Aorta (tissue), 5 donors: Measurements from ENCODE around the gene ZNF681. TPM values are rescaled to one million over a fixed set of nuclear protein-coding genes. Genes with fewer than 3 reads are reported as not detected.
A peak's percentile ranks its signal among the peaks of the same experiment; 100 is the strongest.

Source experiments
- ATAC-seq: fragments of 200-7000 bp; cut with Tn5 transposase; one replicate; pipeline ENCODE4 v1.9.1; 2022; ENCODE audit warnings: moderate library complexity; ENCODE audit not compliant: low FRiP score
- DNase-seq, 2 donors: peaks; one replicate each; pipeline ENCODE4 v3.0.0-alpha.2; 2020
- H3K27ac ChIP-seq, 2 donors: one replicate each; pipeline ENCODE4 v1.5.1; 2013; ENCODE audit warnings: low read length in 2 of 2, mild to moderate bottlenecking in 2 of 2, moderate library complexity in 2 of 2, control low read depth in 1 of 2, inconsistent platforms in 1 of 2, low read depth in 1 of 2
- H3K27me3 ChIP-seq, 2 donors: one replicate each; pipeline ENCODE4 v1.6.1; 2013; ENCODE audit warnings: control low read depth in 1 of 2, low read length in 1 of 2, mild to moderate bottlenecking in 1 of 2, moderate library complexity in 1 of 2; ENCODE audit not compliant: insufficient read depth in 2 of 2, control insufficient read depth in 1 of 2
- H3K36me3 ChIP-seq, 2 donors: one replicate each; pipeline ENCODE4 v1.6.1; 2013; ENCODE audit warnings: control low read depth in 1 of 2, low read length in 1 of 2, mild to moderate bottlenecking in 1 of 2; ENCODE audit not compliant: insufficient read depth in 2 of 2, control insufficient read depth in 1 of 2
- H3K4me1 ChIP-seq, 2 donors: one replicate each; pipeline ENCODE4 v1.6.1; 2013; ENCODE audit warnings: low read length in 2 of 2, control low read depth in 1 of 2, mild to moderate bottlenecking in 1 of 2, moderate library complexity in 1 of 2; ENCODE audit not compliant: insufficient read depth in 2 of 2, control insufficient read depth in 1 of 2
- H3K4me3 ChIP-seq, 2 donors: one replicate each; pipeline ENCODE4 v1.5.1; 2013; ENCODE audit warnings: low read length in 2 of 2, control low read depth in 1 of 2, mild to moderate bottlenecking in 1 of 2
- H3K9me3 ChIP-seq: one replicate; pipeline ENCODE4 v1.6.1; 2013; ENCODE audit warnings: mild to moderate bottlenecking, low read length; ENCODE audit not compliant: control insufficient read depth
- WGBS, 2 donors: extraction: QIAGEN DNeasy Blood & Tissue Kit; methylation state at CpG; one replicate each; pipeline ENCODE4 v1.1.7; 2013; 5-methylcytosine and 5-hydroxymethylcytosine counted together
- intact Hi-C, 2 donors: fragments of 100-400 bp; cut with DNase I; formaldehyde crosslinking; loops; one replicate each; pipeline versions ENCODE4 v1.14.2 to v1.15.0; 2022
- long read RNA-seq, 2 donors: library from polyadenylated mRNA; unstranded; transcript quantifications; one replicate each; pipeline ENCODE4 v2.0.0, GENCODE V29; 2020 to 2021
- polyA plus RNA-seq, 2 donors: library from polyadenylated mRNA; stranded (reverse); fragments of 200-250 nt; gene quantifications; one replicate each; pipeline ENCODE4 v1.2.3, GENCODE V29; 2013
- total RNA-seq, 2 donors: library from RNA; stranded (reverse); fragmentation: NEBNext Ultra II Directional; extraction: Animal tissue kit (Norgen Biotek cat#: 25700); gene quantifications; one replicate each; pipeline ENCODE4 v1.2.1, GENCODE V29; 2021
- donor health status: healthy with polysubstance abuse.
- donor health status: Bipolar disorder and iron deficiency.
- donor health status: DM: no; HTN: no; CAD: no.
- donor health status: DM: no; HTN: no; CAD: no.
- donor health status: DM: yes; HTN: yes; CAD: no.

The ZNF681 gene
- total RNA-seq: 1 to 10 TPM in 1 of 2 donors, under 1 TPM in 1; 0.91 to 3.0 TPM
- under 1 TPM in 1 of 2 donors, not detected in 1; 0.31 TPM for polyA plus RNA-seq
- long read RNA-seq, donor 1, partial matches to known transcripts: 0 of 1 reads
- long read RNA-seq, donor 1, other reads (novel, unspliced or antisense): 1 of 1 reads
- long read RNA-seq, donor 2, partial matches to known transcripts: 0 of 1 reads
- long read RNA-seq, donor 2, other reads (novel, unspliced or antisense): 1 of 1 reads

DNA sequence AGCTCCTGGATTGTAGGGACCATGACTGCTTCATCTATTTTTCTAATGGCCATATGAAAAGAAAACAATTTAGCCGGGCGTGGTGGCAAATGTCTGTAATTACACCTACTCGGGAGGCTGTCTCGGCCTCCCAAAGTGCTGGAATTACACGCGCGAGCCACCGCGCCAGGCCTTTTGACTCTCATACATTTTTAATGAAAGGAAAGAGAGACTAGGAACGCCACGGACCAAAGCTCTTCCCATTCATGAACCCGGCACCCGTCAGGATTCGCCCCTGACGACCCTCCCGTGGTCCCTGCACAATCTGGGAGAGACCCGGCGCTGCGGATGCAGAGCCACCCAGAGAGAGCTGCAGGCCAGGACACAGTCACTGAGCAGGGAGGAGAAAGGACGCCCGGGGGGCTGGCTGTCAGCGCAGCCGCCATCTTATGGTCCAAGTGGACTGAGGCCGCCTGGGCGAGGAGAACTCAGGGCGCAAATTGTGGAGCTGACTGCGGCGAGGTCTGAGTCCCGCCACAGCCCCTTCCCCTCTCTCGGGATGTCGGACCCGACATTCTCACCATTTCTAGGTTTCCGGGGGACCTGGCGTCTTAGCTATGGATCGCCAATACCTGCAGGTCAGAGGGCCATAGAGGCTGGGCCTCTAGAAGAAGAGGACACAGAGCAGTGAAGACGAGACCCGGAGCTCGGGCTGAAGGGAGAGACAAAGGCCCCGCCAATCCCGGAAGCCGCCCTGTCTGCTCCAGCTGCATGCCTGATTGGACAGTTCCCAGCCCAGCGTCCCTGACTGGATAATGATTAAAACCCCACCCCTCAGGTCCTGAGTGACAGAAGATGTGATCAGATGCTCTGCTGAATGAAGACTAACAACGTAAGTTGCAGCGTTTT, at the start of gene ZNF681:
Gene ZNF681, minus strand, starts transcription at position 705 of the 888 bp plus-strand sequence. Its CDS starts 142 bp downstream, at position 563.
- Histone ChIP-seq H3K4me3 (peak within 1 kb of the TSS; percentile 64 to 80), H3K27me3 (no peaks in the 10 kb centered on the region), H3K4me1 (no peaks in the 10 kb centered on the region), H3K36me3 (no peaks in the 10 kb centered on the region), H3K9me3 (no peaks in the 10 kb centered on the region), H3K27ac (peak within 1 kb of the TSS in 1 of 2 donors; percentile 55)
- ATAC-seq (peak; percentile 93), DNase-seq (peak; percentile 93 to 95)
- 0 to 3% methylated on average over 44 of the region's 44 CpGs for WGBS, 2 donors
- intact Hi-C loops: loop anchor here (2.0 to 10.0 kb wide), 3 partner anchors 72 to 484 kb away; partner anchors contain the start of gene ZNF675 (in 1 of the 2)

DNA sequence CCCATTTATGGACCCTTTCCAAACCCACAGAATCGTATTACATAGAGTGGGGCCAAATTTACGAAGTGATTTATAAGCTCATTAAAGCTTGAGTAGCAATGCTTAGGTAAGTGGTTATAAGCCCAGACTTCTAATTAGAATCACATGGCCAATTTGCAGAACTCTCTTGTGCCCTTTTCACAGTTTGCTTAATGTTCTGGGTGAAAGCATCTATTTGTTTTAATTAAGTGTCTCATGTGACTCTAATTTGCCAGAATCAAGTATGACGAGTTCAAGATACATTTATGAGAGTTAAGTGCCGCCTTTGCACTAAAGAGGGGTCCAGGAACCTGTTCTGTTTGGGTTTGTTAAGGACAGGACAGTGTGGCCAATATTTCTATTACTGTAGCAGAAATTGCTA, 46.0 kb upstream of the ZNF681 start:
- no peak overlapping the region for H3K27ac ChIP-seq
- no peaks in the 10 kb centered on the region for H3K27me3 ChIP-seq
- no peaks in the 10 kb centered on the region for H3K36me3 ChIP-seq
- ATAC-seq (no peak), DNase-seq (no peak)
- intact Hi-C loops: no loop called here
- H3K4me3 ChIP-seq: no peak overlapping the region
- no peaks in the 10 kb centered on the region for H3K9me3 ChIP-seq
- 79% methylated on average over 4 of the region's 4 CpGs for WGBS, 2 donors
- no peaks in the 10 kb centered on the region for H3K4me1 ChIP-seq

- Histone ChIP-seq H3K27me3 (no peaks in the 10 kb centered on the region), H3K27ac (no peak overlapping the region), H3K4me1 (no peaks in the 10 kb centered on the region), H3K36me3 (no peaks in the 10 kb centered on the region), H3K4me3 (no peak overlapping the region), H3K9me3 (no peaks in the 10 kb centered on the region)
- intact Hi-C loops: no loop called here
- no peak for DNase-seq
- ATAC-seq: no peak
Observed at GRCh38 chr19:23802290-23802689, 43.6 kb upstream of the ZNF681 start.

GRCh38 chr19:23801803-23802202, 43.1 kb upstream of the ZNF681 start:
- DNase-seq (no peak), ATAC-seq (no peak)
- intact Hi-C loops: no loop called here
- Histone ChIP-seq H3K4me3 (no peak overlapping the region), H3K36me3 (no peaks in the 10 kb centered on the region), H3K27ac (no peak overlapping the region), H3K27me3 (no peaks in the 10 kb centered on the region), H3K9me3 (no peaks in the 10 kb centered on the region), H3K4me1 (no peaks in the 10 kb centered on the region)
- WGBS, 2 donors: 86 to 92% methylated on average over 1 of the region's 1 CpG

GRCh38 chr19:23800868-23801267, 42.2 kb upstream of the ZNF681 start:
- intact Hi-C loops: no loop called here
- no peaks in the 10 kb centered on the region for H3K36me3 ChIP-seq
- ATAC-seq: no peak

GRCh38 chr19:23800271-23800670, 41.6 kb upstream of the ZNF681 start:
- ATAC-seq: no peak

More at GRCh38 chr19:23800868-23801267, 42.2 kb upstream of the ZNF681 start:
- peaks cover under 1% of the 10 kb centered on the region for H3K9me3 ChIP-seq
- H3K27me3 ChIP-seq: no peaks in the 10 kb centered on the region
- no peak overlapping the region for H3K4me3 ChIP-seq
- no peak for DNase-seq
- no peaks in the 10 kb centered on the region for H3K4me1 ChIP-seq
- H3K27ac ChIP-seq: no peak overlapping the region

GRCh38 chr19:23799321-23799720, 40.6 kb upstream of the ZNF681 start:
- H3K9me3 ChIP-seq: peaks cover 1% of the 10 kb centered on the region
- no peaks in the 10 kb centered on the region for H3K36me3 ChIP-seq
- ATAC-seq (no peak), DNase-seq (no peak)
- intact Hi-C loops: no loop called here
- no peak overlapping the region for H3K4me3 ChIP-seq
- 30 to 36% methylated on average over 3 of the region's 5 CpGs for WGBS, 2 donors
- H3K4me1 ChIP-seq: no peaks in the 10 kb centered on the region
- H3K27ac ChIP-seq: no peak overlapping the region
- H3K27me3 ChIP-seq: no peaks in the 10 kb centered on the region

More at GRCh38 chr19:23800271-23800670, 41.6 kb upstream of the ZNF681 start:
- no peak for DNase-seq
- Histone ChIP-seq H3K27ac (no peak overlapping the region), H3K4me1 (no peaks in the 10 kb centered on the region), H3K36me3 (no peaks in the 10 kb centered on the region), H3K4me3 (no peak overlapping the region), H3K9me3 (peaks cover 1% of the 10 kb centered on the region), H3K27me3 (no peaks in the 10 kb centered on the region)
- intact Hi-C loops: no loop called here
- 39 to 51% methylated on average over 3 of the region's 3 CpGs for WGBS, 2 donors

- intact Hi-C loops: no loop called here
- no peak overlapping the region for H3K27ac ChIP-seq
- ATAC-seq: no peak
Observed at GRCh38 chr19:23795462-23795861, 36.8 kb upstream of the ZNF681 start.

DNA sequence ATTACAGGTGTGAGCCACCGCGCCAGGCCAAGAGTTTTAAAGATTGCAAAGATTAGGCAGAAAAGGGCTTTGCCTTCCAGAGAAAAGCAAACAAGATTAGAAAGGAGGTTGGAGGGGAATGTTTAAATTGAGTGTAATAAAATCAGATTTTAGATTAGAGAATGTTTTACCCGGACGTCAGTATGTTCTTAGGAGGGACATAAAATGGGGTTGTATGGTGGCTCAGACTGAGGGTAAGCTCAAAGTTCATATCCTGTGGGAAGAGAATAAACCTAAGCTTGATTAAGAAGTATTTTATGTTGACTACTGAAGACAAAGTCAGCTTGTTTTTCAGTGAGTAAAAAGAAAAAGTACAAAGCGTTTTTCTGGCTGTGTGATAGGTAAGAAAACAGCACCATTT, 34.1 kb upstream of the ZNF681 start:
- ATAC-seq (no peak), DNase-seq (no peak)
- peaks cover 1% of the 10 kb centered on the region for H3K9me3 ChIP-seq
- WGBS, 2 donors: 74 to 79% methylated on average over 5 of the region's 5 CpGs
- intact Hi-C loops: no loop called here
- H3K27ac ChIP-seq: no peak overlapping the region
- H3K36me3 ChIP-seq: no peaks in the 10 kb centered on the region
- no peaks in the 10 kb centered on the region for H3K27me3 ChIP-seq
- H3K4me1 ChIP-seq: no peaks in the 10 kb centered on the region
- H3K4me3 ChIP-seq: no peak overlapping the region

More at GRCh38 chr19:23795462-23795861, 36.8 kb upstream of the ZNF681 start:
- Histone ChIP-seq H3K4me3 (no peak overlapping the region), H3K27me3 (no peaks in the 10 kb centered on the region), H3K9me3 (peaks cover 1% of the 10 kb centered on the region), H3K36me3 (no peaks in the 10 kb centered on the region), H3K4me1 (no peaks in the 10 kb centered on the region)
- DNase-seq: no peak
